ENCODE data around the gene SNRK.

GRCh38 chr3:43369404-43370292 lies 83.3 kb downstream of the SNRK start:
- TF ChIP-seq EP300 (IDR thresholded peaks at IDR 0.05) (no peak), CTCF (IDR thresholded peaks at IDR 0.05) (no peak), POLR2AphosphoS5 (IDR thresholded peaks at IDR 0.05) (no peak), POLR2A (IDR thresholded peaks at IDR 0.05; ENCODE audit: low read depth) (no peak)

Measured in esophagus muscularis mucosa (tissue), 4 donors.